SW480 (cell line): Measurements from ENCODE around the gene LINGO1.

Source experiments
- DNase-seq: peaks from one replicate; pipeline ENCODE4 v3.0.0-alpha.2; 2016; ENCODE audit warnings: low spot score

The LINGO1 gene

DNA sequence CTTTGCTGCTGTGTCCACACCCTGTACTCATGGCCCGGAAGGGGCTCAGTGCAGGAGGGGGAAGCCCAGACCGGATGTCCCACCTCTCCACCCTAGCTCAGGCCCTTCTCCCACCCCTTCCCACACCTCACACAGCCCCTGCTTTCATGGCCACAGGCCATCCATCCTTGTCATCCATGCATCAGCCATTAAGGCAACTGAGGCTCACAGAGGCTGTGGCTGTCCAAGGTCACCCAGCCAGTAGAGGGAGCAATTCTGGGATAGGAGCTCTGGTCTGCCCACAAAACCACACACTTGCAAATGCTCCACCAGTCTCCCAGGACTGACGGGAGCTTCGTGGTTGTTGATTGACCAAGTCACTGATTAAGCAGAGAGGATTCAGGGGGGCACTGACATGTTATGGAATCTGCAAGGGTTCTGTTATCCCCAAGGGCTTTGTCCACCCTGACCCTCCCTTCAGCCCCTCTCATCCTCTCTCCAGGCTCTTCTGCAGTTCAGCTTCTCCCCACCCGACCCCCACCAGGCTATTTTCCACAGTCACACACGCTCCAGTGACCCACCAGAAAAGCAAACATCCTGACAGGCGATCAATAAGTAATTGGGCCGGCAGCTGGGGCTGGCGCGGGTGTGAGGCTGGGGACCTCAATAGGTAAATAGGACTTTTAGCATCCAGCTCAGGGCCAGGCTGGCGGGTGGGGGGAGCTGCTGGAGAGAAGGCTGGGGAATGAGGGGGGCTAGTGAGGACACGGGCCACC lies 15.1 kb downstream of the LINGO1 start:
- no peak for DNase-seq

DNA sequence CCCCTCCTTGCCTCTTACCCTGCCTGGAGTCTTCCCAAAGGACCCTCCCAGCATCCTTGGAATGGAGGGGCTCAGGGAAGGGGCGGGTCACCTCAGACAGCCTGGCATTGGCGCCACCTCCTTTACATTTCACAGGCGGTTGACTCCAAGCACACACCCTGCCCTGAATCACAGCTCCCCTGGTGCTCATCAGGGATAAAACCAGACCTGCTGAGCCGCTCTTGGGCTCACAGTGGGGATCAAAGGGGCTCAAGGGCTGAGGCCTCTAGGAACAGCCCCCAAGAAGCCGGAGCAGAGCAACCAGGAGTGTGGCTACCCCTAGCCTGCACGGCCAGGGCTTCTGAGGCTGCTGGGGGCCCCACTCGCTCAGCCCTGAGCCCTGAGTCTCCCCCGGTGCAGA lies 16.6 kb downstream of the LINGO1 start:
- no peak for DNase-seq

GRCh38 chr15:77615472-77615871 lies 17.2 kb downstream of the LINGO1 start:
- no peak for DNase-seq

DNA sequence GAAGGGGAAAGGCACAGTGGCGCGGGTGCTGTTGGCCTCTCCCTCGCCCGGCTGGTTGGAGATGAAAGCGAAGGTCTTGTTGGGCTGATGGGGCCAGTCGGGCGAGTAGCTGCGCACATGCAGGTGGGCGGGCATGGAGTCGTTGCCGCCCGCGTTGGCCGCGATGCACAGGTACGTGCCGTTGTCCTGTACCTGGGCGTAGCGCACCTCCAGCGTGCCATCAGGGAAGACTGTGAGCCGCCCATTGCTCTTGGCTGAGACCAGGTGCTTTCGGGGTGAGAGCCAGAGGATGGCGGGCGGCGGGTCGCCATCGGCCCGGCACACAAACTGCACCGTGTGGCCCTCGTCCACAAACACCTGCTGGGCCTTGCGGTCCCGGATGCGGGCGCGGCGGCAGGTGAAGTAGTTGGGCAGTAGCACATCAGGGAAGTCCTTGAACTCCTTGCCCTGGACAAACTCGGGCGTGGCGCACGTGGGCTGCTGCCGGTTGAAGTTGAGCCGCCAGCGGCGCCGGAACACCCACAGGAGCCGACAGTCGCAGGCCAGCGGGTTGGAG lies 18.4 kb downstream of the LINGO1 start:
- no peak for DNase-seq

GRCh38 chr15:77613814-77614213 lies 18.9 kb downstream of the LINGO1 start:
- no peak for DNase-seq

DNA sequence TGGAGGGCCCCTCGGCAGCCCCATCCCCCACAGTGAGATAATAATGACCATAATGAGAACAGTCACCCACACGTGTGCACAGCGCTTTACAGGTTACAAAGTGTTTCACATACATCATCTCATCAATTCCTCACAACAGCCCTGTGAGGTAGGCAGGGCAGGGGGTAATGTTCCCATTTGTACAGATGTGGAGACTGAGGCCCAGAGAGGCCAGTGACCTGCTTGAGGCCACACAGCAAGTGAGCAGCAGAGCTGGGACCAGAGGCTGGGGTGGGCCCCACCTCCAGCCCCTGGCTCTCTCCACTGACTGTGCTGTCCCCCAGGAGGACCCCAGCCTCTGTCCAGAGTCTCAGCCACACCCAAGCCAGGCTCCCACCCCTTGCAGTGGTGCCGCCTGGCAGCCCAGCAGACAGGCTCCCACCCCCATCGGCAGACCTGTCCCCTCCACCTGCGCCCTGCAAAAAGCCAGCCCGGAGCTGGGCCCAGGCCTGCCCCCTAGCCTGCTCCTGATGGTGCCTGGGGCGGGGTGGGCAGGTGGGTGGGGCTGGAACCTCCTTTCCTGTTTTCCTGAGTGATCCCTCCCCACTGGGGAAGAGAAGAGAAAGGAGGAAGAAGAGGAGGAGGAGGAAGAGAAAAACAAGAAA lies 19.6 kb downstream of the LINGO1 start:
- DNase-seq: no peak

DNA sequence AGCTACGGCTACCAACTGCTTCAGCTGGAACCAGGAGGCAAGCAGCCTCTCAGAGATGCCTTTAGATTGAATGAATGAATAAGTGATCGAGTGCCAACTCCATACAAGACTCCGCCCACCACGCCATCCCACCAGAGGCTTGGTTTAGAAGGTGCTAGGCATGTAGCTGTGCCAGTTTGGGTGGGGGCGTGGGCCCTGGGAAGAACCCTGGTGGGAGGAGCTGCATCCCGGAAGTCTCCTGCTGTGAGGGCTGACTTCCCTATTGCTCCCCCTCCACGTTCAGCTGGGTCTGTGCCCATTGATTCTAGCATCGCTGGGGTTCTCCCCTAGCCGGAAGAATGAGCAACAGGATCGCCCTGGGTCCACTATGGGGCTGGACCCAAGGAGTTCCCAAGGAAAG lies 20.9 kb downstream of the LINGO1 start:
- no peak for DNase-seq

GRCh38 chr15:77610731-77611130 lies 22.0 kb downstream of the LINGO1 start:
- DNase-seq: no peak

DNA sequence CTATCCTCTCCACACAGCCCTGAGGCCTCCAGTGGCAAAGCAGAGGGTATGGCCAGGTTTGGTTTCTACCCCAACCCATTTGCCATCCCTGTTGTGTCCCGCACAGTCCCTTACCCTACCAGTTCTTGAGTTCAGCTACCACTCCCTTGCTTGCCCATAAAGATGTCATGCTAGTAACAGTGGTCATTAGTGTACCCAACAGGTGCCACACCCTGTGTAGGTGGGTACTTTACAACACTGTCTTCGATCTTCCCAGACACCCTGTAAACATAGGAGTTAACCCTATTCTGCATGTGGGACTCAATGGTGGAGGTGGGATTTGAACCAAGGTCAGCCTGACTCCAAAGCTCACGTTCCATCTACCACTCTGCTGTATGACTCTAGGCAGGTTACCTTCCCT lies 23.2 kb downstream of the LINGO1 start:
- no peak for DNase-seq

DNA sequence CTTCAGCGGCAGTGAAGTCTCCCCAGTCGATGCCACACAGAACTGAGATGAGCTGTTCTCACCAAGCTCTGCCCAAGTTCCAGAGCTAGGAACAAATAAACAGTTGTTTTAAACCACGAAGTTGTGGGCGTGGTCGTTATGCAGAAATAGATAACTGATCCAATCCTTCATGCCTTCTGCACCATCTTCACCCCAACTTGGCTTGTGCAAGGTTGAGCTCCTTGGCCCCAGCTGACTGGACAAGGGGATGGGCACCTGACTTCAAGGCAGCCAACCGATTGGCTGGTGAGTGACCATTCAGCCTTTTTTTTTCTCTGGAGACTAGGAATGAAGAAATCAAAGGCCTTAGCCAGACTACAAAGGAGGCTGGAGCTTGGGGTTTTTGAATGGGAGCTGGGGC lies 23.9 kb downstream of the LINGO1 start:
- DNase-seq: peak; percentile 28

DNA sequence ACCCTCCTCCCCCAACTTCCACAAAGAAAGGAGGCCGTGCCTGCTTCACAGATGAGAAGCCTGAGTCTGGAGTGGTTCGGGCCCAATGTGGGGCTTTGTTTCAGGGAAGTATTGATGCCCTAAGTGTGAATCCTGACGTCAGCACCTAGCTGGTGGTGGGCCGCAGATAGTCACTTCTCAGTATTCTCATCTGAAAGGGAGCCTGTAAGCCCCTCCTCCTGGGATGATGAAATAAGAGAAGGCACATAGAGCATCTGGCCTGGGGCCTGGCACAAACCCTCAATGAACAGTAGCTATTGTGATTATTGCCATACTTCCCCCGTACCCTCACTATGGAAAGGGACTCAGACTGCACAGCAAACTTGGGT lies 24.8 kb downstream of the LINGO1 start:
- DNase-seq: no peak

DNA sequence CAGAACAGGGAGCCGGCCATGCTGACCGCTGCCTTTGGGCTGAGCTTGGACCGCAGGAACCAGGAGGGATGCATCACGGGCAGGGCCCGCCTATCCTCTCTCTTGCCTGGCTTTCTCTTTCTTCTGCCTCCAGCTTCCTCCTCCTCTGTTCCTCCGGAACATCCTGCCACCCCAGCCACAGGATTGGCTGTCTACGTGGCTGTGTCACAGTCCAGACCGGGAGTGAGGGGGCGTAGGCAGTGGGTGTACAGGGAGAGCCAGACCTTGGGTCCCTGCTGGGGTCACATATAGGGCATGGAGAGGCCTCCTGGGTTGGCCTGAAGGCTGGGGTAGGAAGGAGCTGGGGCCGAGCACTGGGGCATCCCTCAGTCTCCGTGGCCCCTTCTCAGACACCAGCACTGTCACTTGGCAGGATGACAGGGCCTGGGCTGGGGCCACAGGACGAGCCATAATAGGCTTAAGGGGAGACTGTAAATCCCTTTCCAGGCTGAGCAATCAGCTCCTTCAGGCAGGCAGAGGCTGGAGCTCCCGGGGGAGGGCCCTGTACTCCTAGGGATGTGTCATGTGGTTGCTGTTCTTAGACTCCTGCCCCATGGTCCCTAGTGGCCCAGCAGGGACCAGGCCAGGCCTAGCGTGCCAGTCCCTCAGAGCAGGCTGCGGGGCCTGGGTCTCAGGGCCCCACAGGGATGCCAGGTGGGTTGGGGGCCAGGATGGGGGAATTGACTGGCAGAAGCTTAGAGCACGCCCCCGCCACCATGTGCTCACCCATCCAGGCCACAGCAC lies 25.4 kb downstream of the LINGO1 start:
- no peak for DNase-seq

GRCh38 chr15:77606142-77607034 lies 26.3 kb downstream of the LINGO1 start:
- DNase-seq: no peak

GRCh38 chr15:77605547-77605946 lies 27.2 kb downstream of the LINGO1 start:
- no peak for DNase-seq

- DNase-seq: no peak
These were observed 27.7 kb downstream of the LINGO1 start for GRCh38 chr15:77604973-77605372.

DNA sequence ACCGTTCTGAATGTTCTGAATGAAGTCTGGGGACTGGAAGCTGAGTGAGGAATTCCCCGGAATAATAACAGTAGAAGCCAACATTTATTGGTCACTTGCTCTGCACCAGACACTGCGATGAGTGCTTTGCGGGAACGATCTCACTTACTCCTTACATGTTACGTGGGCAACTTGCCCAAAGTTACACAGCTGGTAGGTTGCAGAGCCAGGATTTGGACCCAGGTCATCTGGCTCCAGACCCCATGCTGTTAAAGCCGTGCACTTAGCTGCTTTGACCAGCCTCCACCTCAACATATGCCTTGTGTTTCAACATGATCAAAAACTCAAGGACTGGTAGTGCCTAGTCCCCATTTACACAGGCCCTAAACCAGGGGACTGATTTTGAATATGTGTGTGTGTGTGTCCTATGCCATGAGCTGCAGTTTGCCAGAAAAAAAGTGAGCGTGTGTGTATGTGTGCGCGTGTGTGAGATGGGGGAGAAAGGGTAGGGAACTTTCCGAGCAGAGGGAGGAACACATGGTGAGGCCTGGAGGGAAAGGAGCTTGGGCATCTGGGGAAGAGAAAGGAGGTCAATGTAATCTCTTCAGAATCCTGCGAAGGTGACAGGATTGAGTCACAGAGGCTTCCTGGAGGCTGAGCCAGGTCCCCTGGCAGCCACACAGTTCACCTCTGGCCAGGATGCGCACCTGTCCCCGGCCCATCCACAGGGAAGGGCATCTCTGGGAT lies 28.9 kb downstream of the LINGO1 start:
- no peak for DNase-seq

DNA sequence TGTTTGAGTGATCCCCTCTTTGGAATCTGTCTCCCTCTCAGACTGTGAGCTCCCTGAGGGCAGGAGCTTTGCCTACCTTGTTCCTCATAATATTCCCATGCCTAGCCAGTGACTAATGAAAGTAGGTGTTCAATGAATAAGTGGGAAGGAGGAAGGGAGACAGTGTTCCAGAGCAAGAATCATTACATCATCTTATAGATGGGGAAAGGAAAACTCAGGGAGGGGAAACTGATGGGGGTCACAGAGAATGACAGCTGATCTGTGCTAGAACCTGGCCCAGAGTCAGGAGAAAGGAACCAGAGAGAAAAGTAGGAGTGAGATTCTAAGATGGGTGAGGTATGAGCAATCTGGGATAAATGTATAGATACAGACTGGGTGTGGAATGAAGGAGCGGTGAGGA lies 29.9 kb downstream of the LINGO1 start:
- no peak for DNase-seq

DNA sequence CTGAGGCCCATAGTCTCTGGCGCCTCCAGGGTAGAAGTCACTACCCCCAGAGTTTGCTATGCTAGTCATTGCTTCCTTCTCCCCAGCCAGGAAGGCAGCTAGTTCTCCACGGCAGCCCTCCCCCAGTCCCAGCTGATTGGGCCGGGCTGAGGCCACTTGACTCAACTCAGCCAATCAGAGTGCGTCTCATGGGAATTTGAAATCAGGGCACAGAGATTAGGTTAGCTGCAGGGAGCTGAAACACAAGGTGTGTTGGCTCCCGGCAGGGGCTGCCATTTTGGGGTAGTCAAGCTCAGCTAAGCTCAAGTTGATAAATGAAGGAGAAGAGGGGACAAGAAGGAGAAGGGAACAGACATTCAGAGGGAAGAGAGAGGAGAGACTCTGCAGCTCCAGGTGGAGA lies 32.8 kb downstream of the LINGO1 start:
- DNase-seq: no peak

DNA sequence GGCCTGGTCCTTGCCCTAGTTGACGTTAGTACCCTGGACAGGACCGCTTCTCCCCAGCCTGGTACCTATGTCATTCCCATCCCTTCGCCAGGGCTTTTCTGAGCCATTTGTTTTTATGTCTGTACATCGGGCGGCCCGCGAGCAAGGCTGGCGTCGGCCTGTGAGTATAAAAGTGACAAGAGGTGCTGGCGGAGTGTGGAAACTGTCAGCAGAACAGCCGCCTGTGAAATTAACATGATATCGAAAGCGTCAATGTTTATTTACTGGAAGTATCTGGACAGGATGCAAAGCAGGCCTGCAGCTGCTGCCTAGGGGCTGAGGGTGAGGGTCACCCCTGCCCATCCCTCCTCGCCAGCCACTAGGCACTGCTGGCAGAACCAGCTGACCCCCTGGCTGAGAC lies 33.4 kb downstream of the LINGO1 start:
- DNase-seq: no peak

GRCh38 chr15:77598644-77599043 lies 34.1 kb downstream of the LINGO1 start:
- DNase-seq: no peak

DNA sequence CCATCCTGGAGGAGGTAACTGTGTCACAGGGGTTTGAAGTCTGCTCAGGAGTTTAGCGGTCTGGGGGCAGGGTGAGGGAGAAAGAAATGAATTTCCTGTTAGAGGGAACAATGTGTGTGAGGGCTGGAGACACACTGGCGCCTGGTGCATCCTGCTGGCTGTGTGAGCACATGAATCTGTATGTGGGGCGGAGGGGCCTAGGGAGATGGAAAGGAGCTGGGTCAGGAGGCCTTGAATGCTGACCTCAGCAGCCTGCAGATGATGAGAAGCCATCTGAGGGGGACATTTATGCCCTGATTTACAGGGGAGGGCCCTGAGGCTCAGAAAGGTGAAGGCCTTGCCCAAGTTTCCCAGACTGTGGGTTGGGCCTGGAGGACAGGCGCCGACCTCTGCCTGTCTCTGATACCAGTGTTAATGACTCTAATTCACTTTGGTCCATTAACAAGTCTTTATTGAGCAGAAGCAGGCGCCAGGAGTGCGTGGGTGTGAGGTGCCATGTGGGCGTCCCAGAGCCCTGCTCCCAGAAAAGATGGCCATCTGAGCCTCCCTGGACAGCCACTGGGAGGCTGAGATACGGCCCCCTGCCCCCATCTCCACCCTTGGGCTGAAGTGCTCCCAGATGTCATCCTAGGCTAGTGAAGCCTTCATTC lies 34.8 kb downstream of the LINGO1 start:
- no peak for DNase-seq
